Esophagus muscularis mucosa (tissue), 3 donors: ENCODE data around the gene AP2B1.

Source experiments
- POLR2A ChIP-seq: fragments of 450-650 bp; IDR thresholded peaks from one replicate; pipeline ENCODE4 v1.6.1; 2017; ENCODE audit warnings: antibody characterized with exemption, moderate library complexity, mild to moderate bottlenecking, low read depth
- POLR2AphosphoS5 ChIP-seq, 2 donors: sonication (generic); formaldehyde crosslinking; IDR thresholded peaks; one replicate each; pipeline ENCODE4 v1.6.1; 2017; ENCODE audit warnings: antibody characterized with exemption in 2 of 2
- TF ChIP-seq, protein P1 (sequence below), 3 experiments: fragments of 200-600 bp in 2 of 3; fragments of 450-650 bp in 1 of 3; sonication (generic) in 2 of 3; IDR thresholded peaks; one replicate each; pipeline ENCODE4 v1.5.1; 2017 to 2019; ENCODE audit warnings: antibody characterized with exemption in 3 of 3, mild to moderate bottlenecking in 2 of 3, moderate library complexity in 1 of 3

DNA sequence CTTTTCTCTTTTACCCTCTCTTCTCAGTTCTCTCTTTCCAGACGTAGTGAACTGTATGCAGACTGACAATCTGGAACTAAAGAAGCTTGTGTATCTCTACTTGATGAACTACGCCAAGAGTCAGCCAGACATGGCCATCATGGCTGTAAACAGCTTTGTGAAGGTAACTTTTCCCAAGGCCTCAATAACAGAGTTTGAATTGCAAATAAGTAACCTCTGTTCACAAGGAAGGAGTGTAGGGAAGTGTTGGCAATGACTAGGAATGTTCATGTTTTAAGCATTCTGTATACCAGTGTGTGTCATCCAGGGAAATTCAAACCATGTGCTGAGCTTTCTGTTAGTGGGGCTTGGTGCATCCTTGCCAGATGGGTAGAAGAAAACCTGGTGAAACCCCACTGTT lies 18.6 kb downstream of the AP2B1 start:
- no peak for TF ChIP-seq POLR2AphosphoS5 (IDR thresholded peaks at IDR 0.05)
- TF ChIP-seq POLR2A = no peak
- TF ChIP-seq, protein P1, sequence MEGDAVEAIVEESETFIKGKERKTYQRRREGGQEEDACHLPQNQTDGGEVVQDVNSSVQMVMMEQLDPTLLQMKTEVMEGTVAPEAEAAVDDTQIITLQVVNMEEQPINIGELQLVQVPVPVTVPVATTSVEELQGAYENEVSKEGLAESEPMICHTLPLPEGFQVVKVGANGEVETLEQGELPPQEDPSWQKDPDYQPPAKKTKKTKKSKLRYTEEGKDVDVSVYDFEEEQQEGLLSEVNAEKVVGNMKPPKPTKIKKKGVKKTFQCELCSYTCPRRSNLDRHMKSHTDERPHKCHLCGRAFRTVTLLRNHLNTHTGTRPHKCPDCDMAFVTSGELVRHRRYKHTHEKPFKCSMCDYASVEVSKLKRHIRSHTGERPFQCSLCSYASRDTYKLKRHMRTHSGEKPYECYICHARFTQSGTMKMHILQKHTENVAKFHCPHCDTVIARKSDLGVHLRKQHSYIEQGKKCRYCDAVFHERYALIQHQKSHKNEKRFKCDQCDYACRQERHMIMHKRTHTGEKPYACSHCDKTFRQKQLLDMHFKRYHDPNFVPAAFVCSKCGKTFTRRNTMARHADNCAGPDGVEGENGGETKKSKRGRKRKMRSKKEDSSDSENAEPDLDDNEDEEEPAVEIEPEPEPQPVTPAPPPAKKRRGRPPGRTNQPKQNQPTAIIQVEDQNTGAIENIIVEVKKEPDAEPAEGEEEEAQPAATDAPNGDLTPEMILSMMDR (IDR thresholded peaks at IDR 0.05) = no peak
